ENCODE results near the gene TMEM255B.
"Not testable (repeated sequence)": the region's sequence is repeated elsewhere in the genome, so short reads cannot be mapped to it uniquely, and the experiment has no call there.

The TMEM255B gene

DNA sequence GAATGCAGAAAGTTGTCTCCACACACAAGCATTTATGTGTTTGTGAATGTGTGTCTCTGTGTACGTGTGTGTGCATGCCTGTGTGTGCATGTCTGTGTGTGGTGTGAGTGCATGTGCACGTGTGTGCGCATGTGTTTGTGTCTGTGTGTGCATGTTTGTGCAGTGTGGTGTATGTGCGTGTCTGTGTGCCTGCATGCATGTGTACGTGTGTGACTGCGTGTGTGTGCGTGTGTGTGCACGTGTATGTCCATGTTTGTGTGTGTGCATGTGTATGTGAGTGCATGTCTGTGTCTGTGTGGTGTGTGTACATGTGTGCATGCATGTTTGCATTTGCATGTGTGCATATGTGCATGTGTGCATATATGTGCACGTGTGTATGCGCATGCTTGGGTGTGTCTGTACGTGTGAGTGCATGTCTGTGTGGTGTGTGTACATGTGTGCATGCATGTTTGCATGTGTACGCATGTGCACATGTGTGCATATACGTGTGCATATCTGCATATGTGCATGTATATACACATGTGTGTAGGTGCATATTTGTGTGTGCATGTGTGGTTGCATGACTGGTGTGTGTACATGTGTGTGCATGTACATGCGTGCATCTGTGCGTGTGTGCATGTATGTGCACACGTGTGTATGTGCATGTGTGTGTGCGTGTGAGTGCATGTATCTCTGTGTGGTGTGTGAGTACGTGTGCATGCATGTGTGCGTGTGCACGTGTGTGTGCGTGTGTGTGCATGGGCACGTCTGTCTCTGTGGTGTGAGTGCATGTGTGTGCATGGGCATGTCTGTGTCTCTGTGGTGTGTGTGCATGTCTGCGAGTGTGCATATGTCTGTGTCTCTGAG, 8.2 kb upstream of the TMEM255B start:
- DNase-seq: no peak

DNA sequence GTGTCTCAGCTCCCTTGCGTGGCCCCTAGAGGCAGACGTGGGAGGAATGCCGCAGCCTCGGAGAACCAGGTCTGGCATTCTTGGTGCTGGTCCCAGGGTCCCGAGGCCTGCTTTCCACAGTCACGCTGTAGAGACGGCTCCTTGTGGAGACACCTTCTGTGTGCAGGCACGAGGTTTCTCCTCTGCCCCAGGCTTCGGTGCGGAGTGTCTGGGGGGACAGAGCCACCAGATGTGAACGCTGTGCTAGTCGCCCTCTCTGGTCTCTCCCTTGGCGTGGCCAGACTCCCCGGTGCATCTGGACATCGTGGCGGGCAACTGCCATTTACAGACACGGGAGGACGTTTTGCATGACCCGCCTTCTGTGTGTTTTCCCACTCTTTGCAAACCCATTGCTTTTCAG, 7.5 kb upstream of the TMEM255B start:
- DNase-seq: no peak

DNA sequence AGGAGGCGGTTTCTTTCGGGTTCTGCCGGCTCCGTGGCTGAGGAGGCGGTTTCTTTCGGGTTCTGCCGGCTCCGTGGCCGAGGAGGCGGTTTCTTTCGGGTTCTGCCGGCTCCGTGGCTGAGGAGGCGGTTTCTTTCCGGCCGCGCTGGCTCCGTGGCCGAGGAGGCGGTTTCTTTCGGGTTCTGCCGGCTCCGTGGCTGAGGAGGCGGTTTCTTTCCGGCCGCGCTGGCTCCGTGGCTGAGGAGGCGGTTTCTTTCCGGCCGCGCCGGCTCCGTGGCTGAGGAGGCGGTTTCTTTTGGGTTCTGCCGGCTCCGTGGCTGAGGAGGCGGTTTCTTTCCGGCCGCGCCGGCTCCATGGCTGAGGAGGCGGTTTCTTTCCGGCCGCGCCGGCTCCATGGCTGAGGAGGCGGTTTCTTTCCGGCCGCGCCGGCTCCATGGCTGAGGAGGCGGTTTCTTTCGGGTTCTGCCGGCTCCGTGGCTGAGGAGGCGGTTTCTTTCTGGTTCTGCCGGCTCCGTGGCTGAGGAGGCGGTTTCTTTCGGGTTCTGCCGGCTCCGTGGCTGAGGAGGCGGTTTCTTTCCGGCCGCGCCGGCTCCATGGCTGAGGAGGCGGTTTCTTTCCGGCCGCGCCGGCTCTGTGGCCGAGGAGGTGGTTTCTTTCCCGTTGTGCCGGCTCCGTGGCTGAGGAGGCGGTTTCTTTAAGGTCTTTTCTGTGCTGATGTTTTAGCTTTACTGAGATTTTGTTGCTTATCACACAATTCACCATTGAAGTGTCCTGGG, 6.6 kb upstream of the TMEM255B start:
- not testable (repeated sequence) for DNase-seq

GRCh38 chr13:113753171-113753570, 5.9 kb upstream of the TMEM255B start:
- DNase-seq: no peak

GRCh38 chr13:113754242-113754641, 4.8 kb upstream of the TMEM255B start:
- DNase-seq: no peak

DNA sequence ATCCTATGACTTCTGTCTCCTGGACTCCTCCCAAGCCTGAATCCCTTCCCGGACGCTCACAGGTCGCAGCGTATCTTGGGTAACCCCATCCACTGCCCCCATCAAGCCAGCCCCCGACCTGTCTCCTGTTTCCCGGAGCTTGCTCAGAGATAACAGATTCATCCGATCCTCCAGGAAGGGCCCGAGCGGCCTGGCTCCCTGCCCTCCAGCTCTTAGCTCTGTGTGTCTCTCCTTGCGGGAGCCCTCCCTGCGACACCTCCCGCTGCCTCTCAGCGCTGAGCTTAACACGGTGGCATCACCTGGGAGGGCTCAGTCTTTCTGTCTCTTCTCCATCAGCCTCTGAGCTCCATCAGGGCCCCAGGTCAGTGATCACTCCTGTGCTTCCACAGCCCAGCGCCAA, 4.3 kb upstream of the TMEM255B start:
- no peak for DNase-seq

GRCh38 chr13:113756441-113757097, 2.5 kb upstream of the TMEM255B start:
- DNase-seq: no peak

- no peak for DNase-seq
Measured at GRCh38 chr13:113759525-113760137, 605 bp downstream of the TMEM255B start.

DNA sequence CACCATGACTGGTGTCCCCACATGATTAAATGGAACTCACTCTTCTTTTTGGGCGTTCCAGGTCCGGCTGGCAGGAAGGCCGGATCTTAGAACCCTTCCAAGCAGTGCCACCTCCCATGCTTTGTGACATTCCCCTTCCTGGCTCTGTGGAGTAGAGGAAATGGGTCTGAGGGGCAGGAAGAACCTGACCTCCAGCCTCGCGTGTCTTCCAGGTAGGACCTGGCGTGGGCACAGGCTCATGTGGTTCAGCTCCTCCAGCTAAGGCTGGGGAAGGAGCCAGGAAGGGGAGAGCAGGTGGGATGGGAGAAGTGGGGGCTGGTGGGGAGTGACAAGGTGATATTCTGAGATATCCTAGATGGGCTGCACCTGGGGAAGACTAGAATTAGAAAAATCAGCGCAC, 2.1 kb downstream of the TMEM255B start:
- DNase-seq: no peak

DNA sequence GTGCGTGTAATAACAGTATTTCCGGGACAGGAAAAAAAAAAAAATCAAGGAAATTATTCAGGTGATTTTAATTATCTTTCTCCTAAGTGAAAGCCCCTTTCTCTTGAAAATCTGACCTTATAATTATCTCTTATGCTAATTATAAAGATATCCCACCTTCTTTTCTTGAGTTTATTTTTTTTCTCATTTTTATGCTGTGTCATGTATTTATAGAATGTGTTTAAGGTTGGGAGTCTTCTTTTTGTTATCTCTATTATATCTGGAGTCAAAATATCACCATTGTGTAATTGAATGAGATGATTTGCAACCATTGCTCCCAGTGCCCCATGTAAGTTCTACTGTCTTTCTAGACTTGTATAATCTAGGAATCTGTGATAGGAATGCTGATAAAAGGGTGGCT, 3.0 kb downstream of the TMEM255B start:
- no peak for DNase-seq

DNA sequence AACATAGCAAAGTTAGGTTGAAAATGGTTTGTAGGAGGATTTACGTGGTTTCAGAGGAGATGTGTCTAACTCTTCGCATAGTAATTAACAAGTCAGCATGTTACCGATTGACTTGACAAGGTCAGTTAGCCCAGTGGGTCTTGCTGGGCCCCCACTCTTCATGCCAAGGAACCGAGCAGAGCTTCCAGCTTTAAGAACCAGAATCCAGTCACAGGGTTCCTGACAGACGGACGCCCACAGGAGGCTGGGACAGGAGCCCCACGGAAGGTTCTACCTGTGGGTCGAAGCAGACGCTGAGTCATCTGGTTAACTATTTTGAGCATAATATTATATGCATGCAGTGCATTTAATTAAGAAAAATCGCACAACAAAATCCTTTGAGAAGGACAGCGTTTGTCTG, 3.5 kb downstream of the TMEM255B start:
- no peak for DNase-seq

DNA sequence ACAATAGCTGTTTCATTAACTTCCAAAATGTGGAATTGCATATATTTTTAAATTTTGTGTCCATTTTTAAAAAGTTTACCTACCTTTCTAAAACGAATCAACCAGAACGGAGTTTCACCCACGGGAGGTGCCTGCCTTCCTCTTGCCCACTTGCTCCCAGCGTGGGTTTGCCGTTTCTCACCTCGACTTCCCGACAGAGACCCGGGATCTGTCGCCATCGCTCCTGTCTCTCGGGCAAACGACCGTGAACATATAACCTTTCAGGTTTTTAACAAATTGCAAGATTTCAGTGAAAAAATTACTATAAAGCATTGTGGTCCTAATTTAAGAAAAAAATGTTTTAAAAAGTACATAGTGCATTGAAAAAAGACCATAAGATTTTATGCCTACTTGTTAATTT, 4.2 kb downstream of the TMEM255B start:
- no peak for DNase-seq

DNA sequence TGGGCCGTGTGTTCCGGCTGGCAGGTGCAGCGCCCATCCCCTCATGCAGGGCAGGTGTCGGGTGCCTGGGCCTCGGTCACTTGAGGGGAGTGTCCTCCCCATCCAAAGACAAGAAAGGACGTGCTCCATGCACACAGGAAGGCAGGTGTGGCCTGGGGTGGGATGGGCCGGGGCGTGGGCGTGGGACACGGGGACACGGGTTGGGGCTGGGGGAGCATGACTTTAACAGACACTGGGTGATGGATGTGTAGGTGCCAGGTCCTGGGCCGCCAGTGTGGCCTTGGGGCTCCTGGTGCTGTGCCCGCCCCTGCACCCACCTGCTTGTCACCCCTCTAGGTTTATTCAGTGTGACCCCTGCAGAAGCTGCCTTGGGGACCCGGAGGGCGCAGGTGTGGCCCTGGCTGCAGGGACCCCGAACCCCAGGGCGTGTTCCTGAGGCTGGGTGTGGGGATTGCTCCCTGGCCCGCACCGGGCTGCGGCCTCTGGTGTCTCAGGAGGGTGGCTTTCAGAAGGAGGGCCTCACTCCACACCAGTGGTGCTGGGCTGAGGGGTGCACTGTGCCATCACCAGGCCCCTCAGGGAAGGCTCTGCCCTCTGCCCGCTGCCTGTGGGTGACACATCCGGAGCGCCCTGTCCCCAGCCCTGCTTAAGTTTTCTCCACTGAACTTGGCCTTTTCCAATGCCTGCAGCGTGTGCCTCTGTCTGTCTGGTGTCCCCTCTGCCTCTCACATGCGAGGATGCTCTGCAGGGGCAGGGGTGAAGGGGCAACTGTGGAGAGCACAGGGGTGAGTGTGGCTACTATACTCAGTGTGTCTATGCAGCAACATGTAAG, 5.2 kb downstream of the TMEM255B start:
- DNase-seq: no peak

- DNase-seq: no peak
Measured at GRCh38 chr13:113764793-113765563, 6.0 kb downstream of the TMEM255B start.

- DNase-seq: no peak
Measured at GRCh38 chr13:113765564-113765910, 6.5 kb downstream of the TMEM255B start.

DNA sequence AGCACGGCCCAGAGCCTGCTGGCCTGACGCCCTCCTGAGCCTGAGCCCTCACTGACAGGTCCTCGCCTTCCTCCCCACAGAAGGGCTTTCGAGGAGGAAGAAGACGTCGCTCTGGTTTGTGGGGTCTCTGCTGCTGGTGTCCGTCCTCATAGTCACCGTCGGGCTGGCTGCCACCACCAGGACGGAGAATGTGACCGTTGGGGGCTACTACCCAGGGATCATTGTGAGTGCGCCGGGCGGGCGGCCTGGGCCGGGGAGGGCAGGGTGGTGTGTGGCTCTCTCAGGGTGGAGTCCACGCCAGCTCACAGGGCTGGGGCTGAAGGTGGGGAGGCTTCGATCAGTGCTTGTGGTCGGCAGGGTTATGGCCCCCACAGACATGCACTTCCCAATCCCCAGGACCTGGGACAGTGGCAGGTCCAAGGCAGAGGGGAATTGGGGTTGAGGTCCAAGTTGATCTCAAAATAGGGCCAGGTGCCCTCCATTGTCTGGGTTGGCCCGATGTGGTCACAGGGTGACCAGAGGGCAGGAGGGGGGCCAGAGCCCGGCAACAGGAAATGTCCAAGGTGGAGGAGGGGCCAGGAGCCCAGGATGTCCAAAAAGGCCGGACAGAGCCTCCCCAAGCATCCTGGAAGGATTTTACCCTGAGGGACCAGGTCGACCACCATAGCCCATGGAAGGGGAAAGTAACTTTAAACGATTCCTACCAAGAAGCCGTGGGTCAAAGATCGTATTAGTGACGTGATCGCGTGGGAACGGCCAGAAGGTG, 7.2 kb downstream of the TMEM255B start:
- DNase-seq: no peak

- no peak for DNase-seq
Measured at GRCh38 chr13:113767366-113767765, 8.3 kb downstream of the TMEM255B start.

- DNase-seq: no peak
Measured at GRCh38 chr13:113768018-113768905, 9.2 kb downstream of the TMEM255B start.

- no peak for DNase-seq
Measured at GRCh38 chr13:113769106-113769505, 10.1 kb downstream of the TMEM255B start.

- DNase-seq: no peak
Measured at GRCh38 chr13:113769881-113770280, 10.9 kb downstream of the TMEM255B start.
